A673 (cell line): ENCODE measurements around the gene MARS1. TPM values are rescaled to one million over a fixed set of nuclear protein-coding genes. Genes with fewer than 3 reads are reported as not detected.

Experiments
- BruUV-seq: library from RNA; stranded (reverse); fragments of 400-500 nt; replicated peaks from 2 replicates; lab custom pipeline; 2021; lab: Mats Ljungman, UMichigan
- CTCF ChIA-PET: fragments of 300-600 bp; sonication (Branson Sonifier 250); formaldehyde crosslinking; loops from one replicate; lab custom pipeline; 2022; ENCODE audit warnings: antibody characterized with exemption; lab: Charles Lee
- POLR2A ChIA-PET: fragments of 300-600 bp; sonication (Branson Sonifier 250); formaldehyde crosslinking; loops from one replicate; lab custom pipeline; 2022; ENCODE audit warnings: antibody characterized with exemption; ENCODE audit not compliant: low non-redundant PET; lab: Charles Lee
- DNase-seq: peaks from one replicate; pipeline ENCODE4 v3.0.0-alpha.2; 2015; ENCODE audit warnings: low spot score
- H3K27ac ChIP-seq: fragments of 200-600 bp; sonication (generic); 2 replicates; pipeline ENCODE4 v1.5.1; 2016; ENCODE audit warnings: mixed run types, low read depth, mild to moderate bottlenecking, mixed read lengths, antibody characterized with exemption, low read length; ENCODE audit not compliant: poor library complexity, severe bottlenecking
- H3K27me3 ChIP-seq: fragments of 200-600 bp; sonication (generic); replicated peaks from 2 replicates; pipeline ENCODE4 v1.6.1; 2017; ENCODE audit warnings: mixed run types, low read depth, mild to moderate bottlenecking, mixed read lengths, antibody characterized with exemption, low read length; ENCODE audit not compliant: insufficient read depth, poor library complexity
- H3K36me3 ChIP-seq: fragments of 200-600 bp; sonication (generic); 2 replicates; pipeline ENCODE4 v1.6.1; 2016; ENCODE audit warnings: mixed run types, mild to moderate bottlenecking, mixed read lengths, antibody characterized with exemption, low read length; ENCODE audit not compliant: insufficient read depth, poor library complexity, severe bottlenecking
- H3K4me1 ChIP-seq: fragments of 200-600 bp; sonication (generic); 2 replicates; pipeline ENCODE4 v1.6.1; 2017; ENCODE audit warnings: mixed run types, mild to moderate bottlenecking, mixed read lengths, antibody characterized with exemption, low read length; ENCODE audit not compliant: insufficient read depth, poor library complexity, severe bottlenecking
- H3K4me3 ChIP-seq: fragments of 200-600 bp; sonication (generic); 2 replicates; pipeline ENCODE4 v1.5.1; 2016; ENCODE audit warnings: low read depth, mixed run types, mild to moderate bottlenecking, mixed read lengths, low read length; ENCODE audit not compliant: poor library complexity, severe bottlenecking
- H3K9me3 ChIP-seq: fragments of 200-600 bp; sonication (generic); 2 replicates; pipeline ENCODE4 v1.6.1; 2016; ENCODE audit warnings: mixed run types, low read depth, mild to moderate bottlenecking, mixed read lengths, antibody characterized with exemption, low read length; ENCODE audit not compliant: poor library complexity, severe bottlenecking
- EZH2 ChIP-seq: fragments of 200-600 bp; sonication (generic); IDR thresholded peaks from 2 replicates; pipeline ENCODE4 v1.6.1; 2017; ENCODE audit warnings: borderline replicate concordance, low read depth, mild to moderate bottlenecking, mixed read lengths, antibody characterized with exemption, low read length; ENCODE audit not compliant: poor library complexity, severe bottlenecking
- intact Hi-C: fragments of 100-400 bp; cut with micrococcal nuclease; formaldehyde crosslinking; loops from one replicate; pipeline ENCODE4 v1.10.0; 2022; ENCODE audit not compliant: unreplicated experiment
- total RNA-seq: library from RNA; stranded (reverse); gene quantifications from 2 replicates; pipeline ENCODE4 v1.2.3, GENCODE V29; 2021
- TF ChIP-seq, protein P1 (sequence below): fragments of 300-800, 200-600 bp; sonication (generic); conservative IDR thresholded peaks from 2 replicates; pipeline ENCODE4 v1.5.1; 2017; ENCODE audit warnings: low read depth, mild to moderate bottlenecking, antibody characterized with exemption, low read length, moderate library complexity, mixed read lengths

Gene MARS1
- total RNA-seq, 1 experiment from 2014 or later = 467 TPM

DNA sequence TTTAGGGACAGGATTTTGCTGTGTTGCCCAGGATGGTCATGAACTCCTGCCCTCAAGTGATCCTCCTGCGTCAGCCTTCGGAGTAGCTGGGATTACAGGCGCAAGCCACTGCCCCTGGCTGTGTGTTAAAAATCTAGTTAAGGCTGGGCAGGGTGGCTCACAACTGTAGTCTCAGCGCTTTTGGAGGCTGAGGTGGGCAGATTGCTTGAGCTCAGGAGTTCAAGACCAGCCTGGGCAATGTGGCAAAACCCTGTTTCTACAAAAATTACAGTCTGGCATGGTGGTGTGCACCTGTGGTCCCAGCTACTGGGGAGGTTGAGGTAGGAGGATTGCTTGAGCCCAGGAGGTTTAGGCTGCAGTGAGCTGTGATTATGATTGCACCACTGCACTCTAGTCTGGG lies 23.3 kb downstream of the MARS1 start:
- no TSS peak for BruUV-seq
- Histone ChIP-seq H3K4me1 (peaks cover 6% of the 10 kb centered on the region), H3K27me3 (no peaks in the 10 kb centered on the region), H3K27ac (no peak overlapping the region), H3K4me3 (no peak overlapping the region), H3K36me3 (peaks cover 77% of the 10 kb centered on the region), H3K9me3 (no peaks in the 10 kb centered on the region)
- DNase-seq = no peak
- ChIA-PET CTCF (no interaction called here), POLR2A (interaction anchor here (0.7 kb wide), 1 partner anchor 13 kb away, joined by 5 read pairs; no protein-coding TSS in a partner anchor)
- intact Hi-C loops = no loop called here
- no peak for TF ChIP-seq EZH2
- TF ChIP-seq, protein P1, sequence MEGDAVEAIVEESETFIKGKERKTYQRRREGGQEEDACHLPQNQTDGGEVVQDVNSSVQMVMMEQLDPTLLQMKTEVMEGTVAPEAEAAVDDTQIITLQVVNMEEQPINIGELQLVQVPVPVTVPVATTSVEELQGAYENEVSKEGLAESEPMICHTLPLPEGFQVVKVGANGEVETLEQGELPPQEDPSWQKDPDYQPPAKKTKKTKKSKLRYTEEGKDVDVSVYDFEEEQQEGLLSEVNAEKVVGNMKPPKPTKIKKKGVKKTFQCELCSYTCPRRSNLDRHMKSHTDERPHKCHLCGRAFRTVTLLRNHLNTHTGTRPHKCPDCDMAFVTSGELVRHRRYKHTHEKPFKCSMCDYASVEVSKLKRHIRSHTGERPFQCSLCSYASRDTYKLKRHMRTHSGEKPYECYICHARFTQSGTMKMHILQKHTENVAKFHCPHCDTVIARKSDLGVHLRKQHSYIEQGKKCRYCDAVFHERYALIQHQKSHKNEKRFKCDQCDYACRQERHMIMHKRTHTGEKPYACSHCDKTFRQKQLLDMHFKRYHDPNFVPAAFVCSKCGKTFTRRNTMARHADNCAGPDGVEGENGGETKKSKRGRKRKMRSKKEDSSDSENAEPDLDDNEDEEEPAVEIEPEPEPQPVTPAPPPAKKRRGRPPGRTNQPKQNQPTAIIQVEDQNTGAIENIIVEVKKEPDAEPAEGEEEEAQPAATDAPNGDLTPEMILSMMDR = no peak

DNA sequence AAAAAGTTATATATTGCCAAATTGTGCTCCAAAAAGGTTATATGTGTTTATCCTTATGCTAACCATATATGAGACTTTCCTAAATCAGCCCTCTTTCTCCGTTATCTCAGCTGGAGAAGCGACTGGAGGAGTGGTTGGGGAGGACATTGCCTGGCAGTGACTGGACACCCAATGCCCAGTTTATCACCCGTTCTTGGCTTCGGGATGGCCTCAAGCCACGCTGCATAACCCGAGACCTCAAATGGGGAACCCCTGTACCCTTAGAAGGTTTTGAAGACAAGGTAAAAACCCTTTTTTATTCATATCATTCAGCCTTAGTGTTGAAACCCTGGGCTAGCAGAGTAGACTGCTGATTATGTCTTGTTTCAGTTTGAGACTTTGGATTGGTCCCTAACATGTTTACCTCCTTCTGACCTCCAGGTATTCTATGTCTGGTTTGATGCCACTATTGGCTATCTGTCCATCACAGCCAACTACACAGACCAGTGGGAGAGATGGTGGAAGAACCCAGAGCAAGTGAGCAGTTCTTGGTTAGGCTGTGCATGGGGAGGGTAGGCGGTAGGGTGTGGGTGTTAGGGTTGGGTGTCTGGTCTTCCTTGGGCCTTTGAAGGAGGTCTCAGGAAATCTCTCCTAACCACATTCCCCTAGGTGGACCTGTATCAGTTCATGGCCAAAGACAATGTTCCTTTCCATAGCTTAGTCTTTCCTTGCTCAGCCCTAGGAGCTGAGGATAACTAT lies 23.9 kb downstream of the MARS1 start:
- POLR2A ChIA-PET = interaction anchor here (0.7 kb wide), 1 partner anchor 12 kb away, joined by 5 read pairs; no protein-coding TSS in a partner anchor
- no peak overlapping the region for H3K27ac ChIP-seq

DNA sequence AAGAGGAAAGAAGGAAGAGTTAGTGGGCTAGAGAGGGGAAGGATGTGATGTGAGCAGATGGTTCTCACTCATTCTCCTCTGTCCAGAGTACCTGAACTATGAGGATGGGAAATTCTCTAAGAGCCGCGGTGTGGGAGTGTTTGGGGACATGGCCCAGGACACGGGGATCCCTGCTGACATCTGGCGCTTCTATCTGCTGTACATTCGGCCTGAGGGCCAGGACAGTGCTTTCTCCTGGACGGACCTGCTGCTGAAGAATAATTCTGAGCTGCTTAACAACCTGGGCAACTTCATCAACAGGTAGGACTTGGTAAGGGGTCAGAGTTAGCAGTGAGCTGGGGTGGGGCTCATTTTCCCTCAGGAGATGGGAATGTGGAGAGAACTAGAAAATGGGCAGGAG lies 24.8 kb downstream of the MARS1 start:
- peaks cover 11% of the 10 kb centered on the region for H3K4me1 ChIP-seq
- BruUV-seq = no TSS peak
- no peak overlapping the region for H3K4me3 ChIP-seq
- intact Hi-C loops = no loop called here
- no peaks in the 10 kb centered on the region for H3K9me3 ChIP-seq
- no peak for DNase-seq
- TF ChIP-seq, protein P1 = no peak
- TF ChIP-seq EZH2 = no peak
- ChIA-PET POLR2A (no interaction called here), CTCF (no interaction called here)
- no peaks in the 10 kb centered on the region for H3K27me3 ChIP-seq
- no peak overlapping the region for H3K27ac ChIP-seq
- H3K36me3 ChIP-seq = peaks cover 87% of the 10 kb centered on the region

More for the DNA sequence above, 23.9 kb downstream of the MARS1 start:
- intact Hi-C loops = no loop called here
- Histone ChIP-seq H3K4me1 (peaks cover 6% of the 10 kb centered on the region), H3K27me3 (no peaks in the 10 kb centered on the region), H3K36me3 (peaks cover 78% of the 10 kb centered on the region), H3K4me3 (no peak overlapping the region), H3K9me3 (no peaks in the 10 kb centered on the region)
- DNase-seq = no peak
- CTCF ChIA-PET = no interaction called here
- no TSS peak for BruUV-seq
- TF ChIP-seq EZH2 = no peak
- TF ChIP-seq, protein P1 = no peak
